Activated effector memory CD4-positive, alpha-beta T cell treated with Interleukin-2 at 50 U/mL for 16 hours (primary cell): ENCODE data around the gene LOXL1.
A peak's percentile ranks its signal among the peaks of the same experiment; 100 is the strongest.

Experiments
- DNase-seq: peaks from one replicate; pipeline ENCODE4 v3.0.0-alpha.2; 2020

LOXL1 gene, protein sequence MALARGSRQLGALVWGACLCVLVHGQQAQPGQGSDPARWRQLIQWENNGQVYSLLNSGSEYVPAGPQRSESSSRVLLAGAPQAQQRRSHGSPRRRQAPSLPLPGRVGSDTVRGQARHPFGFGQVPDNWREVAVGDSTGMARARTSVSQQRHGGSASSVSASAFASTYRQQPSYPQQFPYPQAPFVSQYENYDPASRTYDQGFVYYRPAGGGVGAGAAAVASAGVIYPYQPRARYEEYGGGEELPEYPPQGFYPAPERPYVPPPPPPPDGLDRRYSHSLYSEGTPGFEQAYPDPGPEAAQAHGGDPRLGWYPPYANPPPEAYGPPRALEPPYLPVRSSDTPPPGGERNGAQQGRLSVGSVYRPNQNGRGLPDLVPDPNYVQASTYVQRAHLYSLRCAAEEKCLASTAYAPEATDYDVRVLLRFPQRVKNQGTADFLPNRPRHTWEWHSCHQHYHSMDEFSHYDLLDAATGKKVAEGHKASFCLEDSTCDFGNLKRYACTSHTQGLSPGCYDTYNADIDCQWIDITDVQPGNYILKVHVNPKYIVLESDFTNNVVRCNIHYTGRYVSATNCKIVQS

DNA sequence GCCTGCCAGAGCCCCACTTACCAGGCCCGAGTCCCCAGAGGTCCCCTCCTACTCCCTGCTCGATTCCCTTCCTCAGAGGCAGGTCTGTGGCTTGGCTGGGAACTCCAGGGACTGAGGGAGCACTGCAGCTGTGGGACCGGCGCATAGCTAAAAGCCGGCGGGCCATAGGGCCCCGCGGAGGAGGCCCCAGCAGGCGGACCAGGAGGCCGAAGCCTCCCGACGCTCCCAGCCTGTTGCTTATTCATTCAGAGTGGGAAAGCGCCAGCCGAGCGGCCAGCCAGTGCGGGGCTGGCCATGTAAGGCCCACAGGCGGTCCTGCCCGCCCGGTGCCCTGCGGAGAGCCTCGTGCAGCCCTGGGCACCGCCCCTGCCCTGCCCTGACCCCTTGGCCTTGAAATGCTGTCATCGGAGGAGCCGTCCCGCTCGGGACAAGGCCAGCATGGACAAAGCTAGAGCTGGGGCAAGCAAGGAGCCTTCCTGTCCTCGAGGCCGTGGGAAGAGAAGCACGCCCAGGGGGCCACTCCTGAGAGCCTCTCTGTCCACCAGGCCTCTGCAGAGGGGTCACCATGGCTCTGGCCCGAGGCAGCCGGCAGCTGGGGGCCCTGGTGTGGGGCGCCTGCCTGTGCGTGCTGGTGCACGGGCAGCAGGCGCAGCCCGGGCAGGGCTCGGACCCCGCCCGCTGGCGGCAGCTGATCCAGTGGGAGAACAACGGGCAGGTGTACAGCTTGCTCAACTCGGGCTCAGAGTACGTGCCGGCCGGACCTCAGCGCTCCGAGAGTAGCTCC lies at the start of gene LOXL1:
TSS of gene LOXL1 (plus strand) at position 244 of the 784 bp plus-strand sequence. CDS start at position 566, 322 bp downstream.
- DNase-seq, result no peak

DNA sequence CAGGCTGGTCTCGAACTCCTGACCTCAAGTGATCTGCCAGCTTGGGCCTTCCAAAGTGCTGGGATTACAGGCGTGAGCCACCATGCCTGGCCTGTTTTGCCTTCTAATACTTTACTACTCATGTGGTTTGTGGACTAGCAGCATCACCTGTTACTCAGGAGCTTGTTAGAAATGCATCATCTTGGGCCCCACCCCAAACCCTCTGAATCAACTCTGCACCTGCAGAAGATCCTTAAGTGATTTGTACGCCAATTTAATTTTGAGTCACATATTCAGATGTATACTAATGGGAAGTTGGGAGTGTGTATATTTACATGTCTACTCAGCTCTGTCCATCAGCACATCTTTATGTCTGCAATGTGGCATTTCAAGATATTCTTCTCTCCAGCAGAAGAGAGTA lies 46.8 kb upstream of the LOXL1 start:
- no peak for DNase-seq

DNA sequence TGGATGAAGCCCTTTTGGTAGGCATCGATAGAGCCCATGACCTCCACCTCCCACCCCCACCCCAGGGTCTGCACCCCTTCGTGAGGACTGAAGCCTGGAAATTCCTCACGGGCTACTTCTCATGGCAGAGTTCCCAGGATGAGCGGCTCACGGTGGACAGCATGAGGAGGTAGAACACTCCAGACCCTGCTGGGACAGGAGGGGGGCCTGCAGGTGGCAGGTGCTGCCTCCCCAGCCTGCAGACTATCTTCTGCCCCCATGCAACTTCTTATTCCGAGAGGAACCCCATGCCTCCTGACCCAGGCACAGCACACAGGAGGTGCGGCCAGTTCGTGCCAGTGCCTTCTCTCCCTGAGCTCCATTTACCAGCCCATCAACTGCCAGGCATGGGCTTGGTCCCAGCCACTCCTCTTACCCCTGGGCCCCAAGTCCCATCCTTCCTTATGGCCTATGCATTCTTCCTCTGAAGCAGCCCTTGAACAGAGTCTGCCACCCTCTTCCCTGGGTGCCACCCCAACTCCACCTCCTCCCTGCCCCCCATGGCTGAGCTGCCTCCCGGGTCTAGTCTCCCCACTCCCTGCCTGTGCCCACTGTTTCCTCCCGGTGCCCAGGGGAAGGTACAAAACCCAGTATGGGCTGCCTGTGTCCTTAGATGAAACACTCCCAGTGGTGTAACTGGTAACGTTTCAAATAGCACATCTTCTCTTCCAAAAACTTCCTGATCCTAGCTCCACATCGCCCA lies 44.5 kb upstream of the LOXL1 start:
- no peak for DNase-seq

DNA sequence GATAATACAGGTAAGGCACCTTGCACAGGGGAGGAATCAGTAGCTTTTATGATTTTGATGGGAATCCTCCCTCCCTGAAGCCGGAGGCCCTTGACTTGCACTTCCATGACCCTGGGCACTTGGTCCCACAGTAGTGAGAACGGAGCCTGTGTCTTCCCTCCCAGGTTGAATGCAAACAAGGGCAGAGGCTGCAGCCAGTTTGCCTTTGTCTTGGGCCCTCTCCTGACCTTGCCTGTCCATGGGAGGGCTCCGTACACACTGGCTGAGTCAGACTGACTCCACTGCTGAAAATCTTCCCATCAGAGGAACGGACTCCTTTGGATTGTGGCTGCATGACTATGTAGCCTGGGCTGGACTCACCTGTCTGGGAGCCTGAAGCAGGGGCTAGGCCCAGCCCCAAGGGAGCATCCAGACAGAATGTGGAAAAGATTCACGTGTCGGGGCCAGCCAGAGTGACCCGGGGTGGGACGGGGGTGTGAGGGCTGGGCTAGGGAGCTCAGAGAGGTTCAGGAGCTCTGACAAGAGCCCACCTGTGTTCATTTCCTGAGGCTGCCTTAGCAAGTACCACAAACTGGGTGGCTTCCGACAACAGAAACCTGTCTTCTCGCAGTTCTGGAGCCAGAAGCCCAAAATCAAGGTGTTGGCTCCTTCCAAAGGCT lies 43.4 kb upstream of the LOXL1 start:
- no peak for DNase-seq

DNA sequence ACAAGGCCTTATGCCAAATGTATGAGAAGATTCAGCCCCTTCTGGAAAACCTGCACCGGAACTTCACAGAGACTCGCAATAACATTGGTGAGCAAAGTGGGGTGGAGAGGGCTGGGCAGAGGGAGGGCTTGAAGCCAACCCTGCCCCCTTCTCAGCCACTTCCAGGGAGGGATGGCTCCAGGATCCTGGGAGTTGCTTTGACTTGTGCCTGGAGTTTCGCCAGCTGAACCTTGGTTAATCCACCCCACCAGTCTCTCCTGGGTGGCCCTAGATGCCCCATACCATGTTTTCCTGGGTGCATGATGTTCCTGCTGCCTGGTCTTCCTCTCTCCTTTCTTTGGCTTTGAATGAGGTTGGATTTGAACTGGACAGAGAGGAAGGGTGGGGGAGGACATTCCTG lies 42.1 kb upstream of the LOXL1 start:
- no peak for DNase-seq

DNA sequence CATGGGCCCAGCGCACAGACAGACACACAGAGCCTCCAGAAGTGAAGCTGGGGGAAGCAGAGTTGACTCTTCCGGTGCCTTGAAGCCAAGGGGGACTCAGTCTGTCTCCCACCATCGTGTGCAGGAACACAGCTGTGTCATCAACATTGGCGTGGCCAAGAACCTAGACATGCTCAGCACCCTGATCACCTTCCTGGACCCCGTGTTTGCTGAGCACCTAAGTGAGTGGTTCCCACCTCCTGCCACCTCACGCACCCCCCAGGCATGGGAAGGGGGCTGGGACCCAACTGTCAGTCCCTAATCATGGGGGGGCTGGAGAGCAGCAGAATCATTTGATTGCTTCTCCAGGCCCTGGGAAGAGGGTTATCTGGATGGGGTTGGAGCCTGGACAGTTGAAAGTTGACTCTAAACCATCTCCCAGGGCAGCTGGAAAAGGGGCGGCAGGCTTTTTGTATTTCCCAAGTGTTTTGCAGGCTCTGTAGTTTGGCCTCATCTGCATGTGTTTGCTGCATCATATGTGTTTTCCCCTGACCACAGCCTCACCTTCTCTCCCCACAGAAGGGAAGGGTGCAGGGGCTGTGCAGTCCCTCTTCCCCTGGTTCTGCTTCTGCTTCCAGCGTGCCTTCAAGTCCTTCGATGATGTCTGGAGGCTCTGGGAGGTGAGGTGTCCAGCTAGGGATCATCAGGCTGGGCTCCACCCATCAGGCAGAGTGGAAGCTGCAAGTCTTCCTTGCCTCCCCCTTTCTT lies 40.1 kb upstream of the LOXL1 start:
- no peak for DNase-seq

DNA sequence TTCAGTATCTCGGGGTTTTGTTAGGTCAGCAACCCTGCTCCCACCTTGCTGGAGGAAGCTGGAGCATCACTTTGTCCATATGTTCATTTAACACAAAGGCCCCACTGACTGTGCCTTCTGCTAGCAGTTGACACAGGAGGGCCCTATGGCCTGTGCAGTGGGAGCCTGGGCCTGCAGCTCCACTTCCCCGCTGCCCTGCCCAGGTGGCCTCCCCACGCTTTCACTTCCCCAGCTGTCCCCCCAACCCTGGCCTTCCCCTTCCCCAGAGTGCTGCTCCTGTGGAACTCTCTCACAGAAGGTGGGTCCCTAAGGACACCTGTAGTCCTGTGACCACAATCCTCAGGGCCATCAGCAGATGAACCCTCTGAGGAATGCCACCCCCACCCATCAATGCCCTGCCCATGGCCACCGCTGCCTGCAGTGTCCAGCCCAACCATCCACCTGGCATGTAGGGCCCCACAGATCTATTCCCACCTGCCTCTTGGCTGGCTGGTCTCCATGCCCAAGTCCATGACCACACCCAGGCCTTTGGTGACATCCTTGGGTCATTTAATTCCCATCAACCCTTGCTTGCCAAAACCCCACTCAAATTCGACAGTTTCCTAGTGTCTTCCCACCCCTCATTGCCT lies 39.4 kb upstream of the LOXL1 start:
- DNase-seq, result no peak

DNA sequence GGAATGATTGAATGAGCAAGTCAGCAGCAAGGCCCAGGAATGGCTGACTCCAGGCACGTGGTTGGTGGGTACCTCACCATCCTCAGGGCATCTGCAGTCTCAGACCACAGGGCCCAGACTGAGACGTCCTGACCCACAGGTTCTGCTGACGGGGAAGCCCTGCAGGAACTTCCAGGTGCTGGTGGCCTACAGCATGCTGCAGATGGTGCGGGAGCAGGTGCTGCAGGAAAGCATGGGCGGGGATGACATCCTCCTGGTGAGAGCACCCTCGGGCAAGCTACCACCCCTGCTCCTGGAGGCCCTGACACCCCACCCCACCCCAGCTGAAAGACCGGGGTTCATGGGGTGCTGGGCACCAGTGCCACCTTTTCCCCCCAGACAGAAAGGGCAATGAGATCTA lies 38.8 kb upstream of the LOXL1 start:
- DNase-seq, result no peak

DNA sequence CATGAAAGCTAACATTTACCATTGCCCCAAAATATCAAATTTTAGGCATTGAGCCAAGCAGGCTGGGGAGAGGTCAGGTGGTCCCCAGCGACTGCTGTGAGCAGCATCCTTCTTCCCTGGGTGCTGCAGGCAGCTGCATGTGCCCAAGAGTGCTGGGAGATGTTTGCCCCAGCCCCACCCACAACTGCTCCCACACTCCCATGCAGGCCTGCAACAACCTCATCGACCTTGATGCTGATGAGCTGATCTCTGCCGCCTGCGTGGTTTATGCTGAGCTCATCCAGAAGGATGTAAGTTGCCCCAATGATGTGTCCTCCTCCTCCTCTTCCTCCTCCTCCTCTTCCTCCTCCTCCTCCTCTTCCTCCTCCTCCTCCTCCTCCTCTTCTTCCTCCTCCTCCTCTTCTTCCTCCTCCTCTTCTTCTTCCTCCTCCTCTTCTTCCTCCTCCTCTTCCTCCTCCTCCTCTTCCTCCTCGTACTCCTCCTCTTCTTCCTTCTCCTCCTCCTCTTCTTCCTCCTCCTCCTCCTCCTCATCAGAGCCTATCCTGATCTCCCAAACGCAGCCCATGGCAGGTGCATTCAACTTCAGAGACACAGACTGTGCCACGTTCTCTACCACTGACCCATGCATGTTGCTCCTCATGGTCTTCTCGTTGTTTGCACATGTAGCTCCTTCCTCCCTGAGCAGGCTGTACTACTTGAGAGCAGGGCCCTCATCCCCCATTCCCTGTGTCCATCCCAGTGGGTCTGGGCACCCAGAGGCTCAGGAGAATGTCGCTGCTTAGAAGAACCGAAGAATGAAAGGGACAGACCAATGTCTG lies 37.8 kb upstream of the LOXL1 start:
- no peak for DNase-seq

DNA sequence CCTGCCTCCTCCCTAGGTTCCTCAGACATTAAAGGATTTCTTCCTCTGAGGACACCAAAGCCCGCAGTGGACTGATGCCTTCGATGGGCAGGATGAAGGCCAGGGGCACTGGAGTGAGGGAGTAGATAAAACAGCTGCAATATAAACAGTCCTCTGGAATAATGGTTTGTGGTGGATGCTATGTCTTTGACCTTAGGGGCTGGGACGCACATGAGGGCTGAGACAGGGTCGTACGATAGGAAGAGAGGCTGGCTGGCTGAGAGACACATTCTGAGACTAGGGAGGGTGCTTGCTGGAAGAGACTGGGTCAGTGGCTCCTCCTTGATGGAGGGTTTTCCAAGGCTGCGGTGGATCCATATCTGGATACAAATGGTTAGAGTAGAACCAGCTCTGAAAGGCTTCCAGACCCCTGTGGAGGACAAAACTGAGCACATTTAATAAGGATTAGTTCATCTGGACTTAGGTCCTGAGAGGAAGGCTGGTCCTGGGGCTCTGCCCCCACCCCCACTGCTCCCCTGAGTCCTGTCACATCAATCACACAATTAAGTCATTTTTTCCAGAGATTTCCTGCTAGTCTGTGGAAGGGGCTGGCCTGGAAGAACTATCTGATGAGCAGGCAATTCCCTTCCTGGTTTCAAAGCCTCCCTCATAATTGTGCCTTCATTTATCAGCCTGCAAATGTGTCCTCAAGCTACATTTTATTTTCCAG lies 37.1 kb upstream of the LOXL1 start:
- DNase-seq, result no peak

DNA sequence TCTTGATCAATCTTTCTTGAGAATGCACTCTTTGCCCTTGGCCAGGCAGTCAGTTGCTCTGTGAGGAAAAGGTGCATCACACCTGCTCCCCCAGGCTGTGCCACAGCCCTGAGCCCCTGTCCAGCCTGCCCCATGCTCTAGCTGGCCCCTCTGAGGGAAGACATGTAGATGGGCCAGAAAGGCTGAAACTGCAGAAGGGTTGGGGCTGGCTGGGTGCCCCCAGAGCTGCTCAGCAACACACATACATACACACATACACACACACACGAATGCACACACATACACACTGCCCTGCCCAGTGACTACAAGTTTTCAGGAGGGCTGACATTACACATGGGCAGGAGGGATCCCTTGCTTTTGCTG lies 36.5 kb upstream of the LOXL1 start:
- no peak for DNase-seq

DNA sequence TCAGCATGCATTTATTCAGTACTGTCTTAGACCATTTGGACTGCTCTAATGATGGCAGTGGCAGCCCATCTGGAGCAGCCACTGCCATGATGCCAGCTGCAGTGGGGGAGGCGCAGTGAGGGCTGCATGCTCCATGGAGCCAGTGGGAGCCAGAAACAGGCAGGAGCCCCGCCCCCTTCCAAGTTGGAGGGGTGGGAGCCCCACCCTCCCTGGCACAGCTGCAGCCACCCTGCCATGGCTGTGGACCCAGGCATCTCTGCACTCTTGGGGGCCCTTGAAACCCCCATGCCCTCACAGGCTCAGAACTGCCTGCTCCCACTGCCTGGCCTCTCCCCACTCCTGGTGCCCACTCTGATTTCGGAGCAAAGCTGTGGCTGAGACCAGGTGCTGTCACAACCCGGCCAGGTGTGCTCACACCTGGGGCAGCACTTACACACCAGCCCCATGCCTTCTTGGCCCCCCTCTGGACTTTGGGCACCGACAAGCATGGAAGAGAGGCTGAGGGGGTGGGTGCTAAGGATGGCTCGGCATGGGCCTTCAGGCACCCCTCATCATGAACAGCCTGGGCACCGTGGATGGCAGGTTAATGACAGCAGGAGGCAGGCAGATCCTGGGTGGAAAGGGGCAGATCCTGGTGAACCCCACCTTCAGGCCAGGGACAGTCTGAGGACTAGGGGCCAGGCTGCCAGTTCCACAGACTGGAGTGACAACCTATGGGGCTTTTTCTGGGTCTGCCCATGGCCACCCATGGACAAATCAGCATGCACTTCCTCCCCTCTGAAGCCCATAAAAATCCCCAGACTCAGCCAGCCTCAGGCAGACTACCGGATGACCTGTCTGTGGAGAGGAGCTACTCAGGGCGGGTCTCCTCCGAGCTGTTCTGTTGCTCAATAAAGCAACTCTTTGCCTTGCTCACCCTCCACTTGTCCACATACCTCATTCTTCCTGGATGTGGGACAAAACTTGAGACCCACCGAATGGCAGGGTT lies 34.6 kb upstream of the LOXL1 start:
- no peak for DNase-seq

DNA sequence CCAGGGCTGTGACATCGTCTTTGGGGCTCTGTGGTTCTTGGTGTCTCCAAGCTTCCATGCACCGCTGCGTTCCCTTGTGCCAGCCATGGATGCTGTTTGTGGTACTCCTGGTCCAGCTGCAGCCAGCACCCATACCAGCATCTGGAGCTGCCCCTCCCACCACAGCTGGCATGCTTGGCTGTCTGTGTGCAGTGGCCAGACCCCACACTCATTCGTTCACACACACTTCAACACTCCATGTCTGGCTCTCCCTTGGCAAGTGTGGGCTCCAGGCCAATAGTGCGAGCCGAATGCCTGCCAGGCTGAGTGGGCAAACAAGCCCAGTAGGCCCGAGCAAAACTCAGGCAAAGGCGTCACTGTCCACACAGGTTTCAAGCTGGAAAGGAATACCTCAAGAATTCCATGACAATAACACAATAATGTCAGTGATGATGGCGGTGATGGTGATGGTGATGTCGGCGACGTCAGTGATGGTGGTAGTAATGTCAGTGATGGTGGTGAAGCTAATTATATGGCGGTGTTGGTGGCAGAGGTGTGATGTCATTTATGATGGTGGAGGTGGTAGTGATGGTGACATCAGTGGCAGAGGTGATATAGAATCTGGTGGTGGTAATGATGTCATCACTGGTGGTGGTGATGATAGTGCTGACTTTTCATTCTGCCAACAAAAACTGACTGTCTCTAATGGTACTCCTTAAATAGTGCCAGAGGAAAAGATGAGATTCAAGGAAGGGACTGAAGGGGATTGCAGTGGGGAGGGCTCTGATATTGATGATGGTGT lies 33.6 kb upstream of the LOXL1 start:
- DNase-seq, result no peak

DNA sequence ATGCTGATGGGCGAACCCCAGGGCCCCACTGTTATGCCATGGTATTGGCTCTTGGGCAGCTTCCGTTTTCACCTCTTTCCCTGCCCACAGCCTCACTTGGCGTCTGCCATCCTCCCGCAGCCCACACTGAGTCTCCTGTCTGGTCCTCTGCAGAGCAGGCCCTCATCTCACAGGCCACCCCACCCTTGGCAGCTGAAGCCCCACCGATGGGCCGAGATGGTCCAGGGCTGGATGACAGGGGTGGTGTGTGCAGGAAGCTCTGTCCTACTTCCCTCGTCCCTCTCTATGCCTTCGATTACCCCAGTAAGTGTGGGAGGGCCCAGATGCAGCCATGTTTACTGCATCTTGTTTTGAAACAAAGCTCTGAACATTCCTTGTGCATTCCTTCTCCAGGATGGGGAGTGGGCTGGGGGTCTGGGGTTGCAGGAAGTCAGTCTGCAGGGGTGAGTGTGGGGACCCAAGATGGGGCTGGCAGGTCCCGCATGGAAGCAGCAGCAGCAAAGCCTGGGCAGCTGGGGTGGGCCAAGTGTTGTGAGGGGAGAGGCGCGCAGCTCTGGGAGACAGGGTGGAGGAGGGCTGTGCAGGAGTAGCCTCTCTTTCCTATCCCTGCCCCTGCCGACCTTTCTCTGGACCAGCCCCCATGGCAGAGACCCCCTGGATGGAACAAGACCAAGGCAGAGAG lies 32.0 kb upstream of the LOXL1 start:
- no peak for DNase-seq

DNA sequence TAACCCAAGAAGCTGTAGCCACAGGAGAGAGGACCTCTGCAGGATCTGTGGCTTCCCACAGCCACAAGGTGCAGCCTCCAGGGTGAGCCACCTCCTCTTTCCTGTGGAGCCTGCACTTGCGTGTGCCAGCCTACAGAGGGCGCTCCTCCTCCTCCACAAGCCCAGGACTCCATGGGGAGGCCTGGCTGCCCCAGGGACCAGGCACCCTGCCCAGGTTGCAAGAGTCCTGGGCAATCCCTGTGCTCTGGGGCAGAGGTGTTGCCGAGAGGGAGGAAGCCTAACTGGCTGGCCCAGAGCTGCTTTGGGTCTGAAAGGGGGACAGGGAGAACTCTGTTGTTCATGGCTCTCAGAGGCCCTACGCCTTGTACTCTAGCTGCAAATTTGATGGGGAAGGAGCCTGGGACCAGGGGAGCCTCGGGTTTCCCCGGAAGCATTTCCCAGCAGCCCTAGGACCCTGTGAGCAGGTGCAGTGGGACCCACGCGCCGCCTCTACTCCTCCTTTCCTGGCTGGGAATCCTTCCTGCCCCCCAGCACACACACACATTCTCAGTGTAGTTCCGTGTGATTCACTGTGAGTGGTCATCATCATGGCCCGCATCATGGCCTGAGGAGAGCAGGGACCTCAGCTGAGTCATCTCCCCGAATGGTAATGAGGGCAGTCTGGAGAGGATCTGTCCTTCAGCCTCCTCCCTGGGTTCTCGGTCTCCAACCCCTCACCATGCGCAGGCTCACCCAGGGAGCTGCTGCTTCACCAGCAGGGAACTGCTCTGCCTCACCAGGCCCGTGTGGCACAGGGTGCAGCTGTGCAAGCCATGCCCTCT lies 28.6 kb upstream of the LOXL1 start:
- peak; percentile 42 for DNase-seq
